ENCODE data around the gene DCLRE1A.
"Not testable (repeated sequence)": the region's sequence is repeated elsewhere in the genome, so short reads cannot be mapped to it uniquely, and the experiment has no call there.

The DCLRE1A gene

DNA sequence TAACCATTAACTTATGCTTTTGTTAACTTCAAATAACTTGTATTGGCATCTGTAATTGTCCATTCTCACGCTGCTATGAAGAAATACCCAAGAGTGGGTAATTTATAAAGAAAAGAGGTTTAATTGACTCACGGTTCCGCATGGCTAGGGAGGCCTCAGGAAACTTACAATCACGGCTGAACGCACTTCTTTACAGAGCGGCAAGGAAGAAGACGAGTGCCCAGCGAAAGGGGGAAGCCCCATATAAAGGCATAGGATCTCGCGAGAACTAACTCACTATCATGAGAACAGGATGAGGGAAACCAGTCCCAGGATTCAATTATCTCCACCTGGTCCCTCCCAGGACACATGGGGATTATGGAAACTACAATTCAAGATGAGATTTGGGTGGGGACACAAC lies 25.3 kb downstream of the DCLRE1A start:
- H3K4me1 Mint-ChIP-seq, H3K4me3 Mint-ChIP-seq, ATAC-seq, DNase-seq, H3K27me3 Mint-ChIP-seq, H3K9me3 Mint-ChIP-seq: not testable (repeated sequence)
- peak overlapping the region in 1 of 2 donors; percentile 4 for H3K27ac Mint-ChIP-seq

DNA sequence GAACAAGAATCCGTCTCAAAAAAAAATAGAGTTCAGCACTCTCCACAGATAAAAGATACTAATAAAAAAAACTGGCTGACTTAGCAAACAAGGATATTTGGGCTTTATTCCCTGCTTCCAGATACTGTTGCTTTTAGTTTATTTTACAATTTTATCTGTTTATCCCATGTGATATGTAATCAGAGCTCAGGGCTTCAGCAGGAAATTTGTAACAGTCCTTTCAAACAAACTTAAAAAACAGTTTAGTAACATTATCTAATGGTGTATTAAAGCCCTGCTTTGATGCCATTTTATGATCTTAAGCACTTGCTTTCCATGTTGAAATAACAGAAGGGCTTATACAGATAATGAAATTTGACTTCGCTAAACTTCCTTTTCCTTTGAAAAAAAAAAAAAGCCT lies 28.1 kb downstream of the DCLRE1A start:
- Mint-ChIP-seq H3K27me3 (no peaks in the 10 kb centered on the region), H3K9me3 (no peaks in the 10 kb centered on the region), H3K27ac (no peak overlapping the region), H3K4me3 (no peak overlapping the region), H3K4me1 (no peaks in the 10 kb centered on the region)
- DNase-seq (no peak), ATAC-seq (no peak)

DNA sequence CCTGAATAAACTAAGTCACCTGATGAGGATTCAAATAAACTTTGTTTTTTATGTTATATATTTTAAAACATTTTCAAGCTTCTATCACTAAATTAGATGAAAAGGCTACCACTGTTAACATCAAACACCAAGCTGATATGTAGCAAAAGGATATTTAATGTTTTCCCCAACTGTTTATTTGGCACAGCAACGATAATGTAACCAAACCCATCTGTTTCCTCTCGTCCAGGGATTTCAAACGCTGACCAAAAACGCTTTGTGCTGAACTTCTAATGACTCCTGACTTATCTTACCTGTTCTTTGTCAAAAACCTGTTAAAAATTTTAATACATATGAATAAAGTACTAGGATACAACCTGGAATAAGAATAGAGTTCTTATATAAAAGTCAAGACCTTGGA lies 30.5 kb downstream of the DCLRE1A start:
- H3K27ac Mint-ChIP-seq = no peak overlapping the region

DNA sequence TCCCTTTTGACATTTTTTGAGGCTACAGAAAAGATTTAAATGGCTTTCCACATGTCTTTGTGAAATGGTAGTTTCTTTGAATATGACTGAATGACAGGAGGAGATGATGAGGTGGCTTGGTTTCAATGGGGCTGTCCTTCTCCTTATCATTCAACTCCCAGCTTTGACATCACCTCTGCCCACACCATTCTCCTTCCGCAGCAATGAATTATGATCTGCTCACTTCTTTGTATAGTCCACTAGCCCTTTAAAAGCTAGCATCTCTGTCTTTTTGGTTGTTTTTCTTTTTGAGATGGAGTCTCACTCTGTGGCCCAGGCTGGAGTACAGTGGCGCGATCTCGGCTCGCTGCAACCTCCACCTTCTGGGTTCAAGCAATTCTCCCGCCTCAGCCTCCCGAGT lies 31.7 kb downstream of the DCLRE1A start:
- no peaks in the 10 kb centered on the region for H3K4me1 Mint-ChIP-seq
- no peak overlapping the region for H3K4me3 Mint-ChIP-seq
- no peaks in the 10 kb centered on the region for H3K9me3 Mint-ChIP-seq
- H3K27me3 Mint-ChIP-seq = no peaks in the 10 kb centered on the region
- ATAC-seq (no peak), DNase-seq (no peak)
- no peak overlapping the region for H3K27ac Mint-ChIP-seq

More for the DNA sequence above, 30.5 kb downstream of the DCLRE1A start:
- no peak for ATAC-seq
- no peaks in the 10 kb centered on the region for H3K27me3 Mint-ChIP-seq
- no peaks in the 10 kb centered on the region for H3K4me1 Mint-ChIP-seq
- no peak overlapping the region for H3K4me3 Mint-ChIP-seq
- DNase-seq = no peak
- no peaks in the 10 kb centered on the region for H3K9me3 Mint-ChIP-seq

DNA sequence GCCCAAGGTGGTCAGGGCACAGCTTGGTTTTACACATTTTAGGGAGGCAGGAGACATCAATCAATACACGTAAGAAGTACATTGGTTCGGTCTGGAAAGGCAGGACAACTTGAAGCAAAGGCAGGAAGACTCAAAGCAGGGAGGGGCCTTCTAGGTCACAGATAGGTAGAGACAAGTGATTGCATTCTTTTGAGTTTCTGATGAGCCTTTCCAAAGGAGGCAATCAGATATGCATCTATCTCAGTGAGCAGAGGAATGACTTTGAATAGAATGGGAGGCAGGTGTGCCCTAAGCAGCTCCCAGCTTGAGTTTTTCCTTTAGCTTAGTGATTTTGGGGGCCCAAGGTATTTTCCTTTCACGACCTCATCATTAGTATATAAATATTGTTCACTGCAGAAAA lies 32.6 kb downstream of the DCLRE1A start:
- H3K9me3 Mint-ChIP-seq, H3K4me3 Mint-ChIP-seq, H3K4me1 Mint-ChIP-seq, H3K27ac Mint-ChIP-seq, H3K27me3 Mint-ChIP-seq, ATAC-seq, DNase-seq: not testable (repeated sequence)

DNA sequence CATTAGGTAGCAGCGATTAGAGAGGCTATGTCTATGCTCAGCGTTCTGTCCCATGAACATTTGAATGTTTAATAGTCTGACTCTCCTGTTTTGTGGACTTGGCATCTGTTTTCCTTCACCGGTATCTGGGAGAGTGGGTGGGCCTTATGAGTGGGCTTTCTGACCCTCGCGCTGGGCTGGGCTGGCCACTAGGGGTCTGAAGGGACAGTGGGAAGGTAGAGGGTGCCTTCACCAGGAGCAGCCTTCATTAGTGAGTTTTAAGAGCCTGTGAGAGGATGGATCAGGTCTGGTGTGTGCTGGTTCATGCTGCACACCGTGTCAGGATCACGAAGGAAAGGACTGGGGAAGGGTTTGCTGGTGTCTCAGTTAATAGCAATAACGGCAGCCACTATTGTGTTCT lies 33.4 kb downstream of the DCLRE1A start:
- H3K27me3 Mint-ChIP-seq = no peaks in the 10 kb centered on the region
- H3K9me3 Mint-ChIP-seq = no peaks in the 10 kb centered on the region
- DNase-seq (no peak), ATAC-seq (peak; percentile 33)
- H3K27ac Mint-ChIP-seq = no peak overlapping the region
- no peak overlapping the region for H3K4me3 Mint-ChIP-seq
- no peaks in the 10 kb centered on the region for H3K4me1 Mint-ChIP-seq

DNA sequence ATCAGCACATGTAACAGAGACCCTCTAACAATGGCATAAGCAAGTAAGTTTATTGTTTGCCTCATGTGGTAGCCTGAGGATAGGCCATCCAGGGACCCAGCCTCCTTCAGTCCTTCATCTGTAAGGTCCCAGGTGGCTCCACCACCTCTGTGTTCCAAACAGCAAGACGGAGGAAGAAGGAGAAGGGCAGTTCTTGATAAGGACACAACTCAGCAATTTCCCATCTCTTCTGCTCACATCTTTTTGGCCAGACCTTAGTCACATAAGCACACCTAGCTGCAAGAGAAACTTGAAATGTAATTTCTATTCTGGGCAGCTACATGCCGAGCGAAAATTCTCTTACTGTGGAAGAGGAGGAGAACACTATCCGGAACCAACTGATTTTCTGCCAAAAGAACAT lies 33.9 kb downstream of the DCLRE1A start:
- H3K27me3 Mint-ChIP-seq = no peaks in the 10 kb centered on the region
- DNase-seq (no peak), ATAC-seq (no peak)
- no peak overlapping the region for H3K4me3 Mint-ChIP-seq
- no peaks in the 10 kb centered on the region for H3K9me3 Mint-ChIP-seq
- H3K27ac Mint-ChIP-seq = no peak overlapping the region
- H3K4me1 Mint-ChIP-seq = no peaks in the 10 kb centered on the region

DNA sequence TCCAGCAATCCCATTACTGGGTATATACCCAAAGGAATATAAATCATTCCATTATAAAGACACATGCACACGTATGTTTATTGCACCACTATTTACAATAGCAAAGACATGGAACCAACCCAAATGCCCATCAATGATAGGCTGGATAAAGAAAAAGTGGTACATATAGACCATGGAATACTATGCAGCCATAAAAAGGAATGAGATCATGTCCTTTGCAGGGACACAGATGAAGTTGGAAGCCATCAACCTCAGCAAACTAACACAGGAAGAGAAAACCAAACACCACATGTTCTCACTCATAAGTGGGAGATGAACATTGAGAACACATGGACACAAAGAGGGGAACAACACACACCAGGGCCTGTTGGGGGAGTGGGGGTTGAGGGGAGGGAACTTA lies 39.2 kb downstream of the DCLRE1A start:
- not testable (repeated sequence) for H3K27ac Mint-ChIP-seq, H3K4me3 Mint-ChIP-seq, H3K4me1 Mint-ChIP-seq, ATAC-seq, DNase-seq, H3K9me3 Mint-ChIP-seq
- H3K27me3 Mint-ChIP-seq = peaks cover 28% of the 10 kb centered on the region

DNA sequence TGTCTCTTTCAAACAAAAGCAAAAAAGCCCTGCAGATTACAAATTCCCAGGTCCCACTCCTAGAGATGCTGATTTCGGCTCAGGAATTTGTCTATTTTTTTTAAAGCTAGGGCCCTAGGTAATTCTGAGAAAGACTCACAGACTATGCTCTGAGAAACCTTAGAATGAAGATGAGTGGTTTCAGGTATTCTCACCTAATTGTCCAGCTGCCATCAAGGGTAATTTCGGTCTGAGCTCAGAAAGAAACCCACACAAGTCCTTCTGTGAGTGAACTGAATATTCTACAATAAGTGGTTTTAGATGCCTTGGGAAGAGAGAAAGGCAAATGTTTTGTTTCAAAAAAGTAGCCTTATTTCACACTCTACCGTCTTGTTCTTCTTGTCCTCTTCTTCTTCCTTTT lies 45.7 kb downstream of the DCLRE1A start:
- H3K27me3 Mint-ChIP-seq = peaks cover 50% of the 10 kb centered on the region
- no peak for DNase-seq
- peaks cover 6 to 10% of the 10 kb centered on the region in 2 donors for H3K9me3 Mint-ChIP-seq
- ATAC-seq = no peak
- H3K27ac Mint-ChIP-seq = no peak overlapping the region
- H3K4me3 Mint-ChIP-seq = no peak overlapping the region
- H3K4me1 Mint-ChIP-seq = no peaks in the 10 kb centered on the region

DNA sequence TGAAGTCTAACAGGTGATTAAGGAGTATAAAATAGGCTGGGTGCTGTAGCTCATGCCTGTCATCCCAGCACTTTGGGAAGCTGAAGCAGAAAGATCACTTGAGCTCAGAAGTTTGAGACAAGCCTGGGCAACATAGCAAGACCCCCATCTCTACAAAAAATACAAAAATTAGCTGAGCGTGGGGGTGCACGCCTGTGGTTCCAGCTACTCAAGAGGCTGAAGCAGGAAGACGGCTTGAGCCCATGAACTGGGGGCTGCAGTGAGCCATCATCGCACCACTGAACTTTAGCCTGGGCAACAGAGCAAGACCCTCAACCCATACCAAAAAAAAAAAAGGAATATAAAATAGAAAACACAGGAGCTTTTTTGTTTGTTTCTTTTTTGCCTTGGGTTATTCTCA lies 47.4 kb downstream of the DCLRE1A start:
- Mint-ChIP-seq H3K27me3 (peaks cover 41% of the 10 kb centered on the region), H3K27ac (no peak overlapping the region)
- no peak for ATAC-seq

DNA sequence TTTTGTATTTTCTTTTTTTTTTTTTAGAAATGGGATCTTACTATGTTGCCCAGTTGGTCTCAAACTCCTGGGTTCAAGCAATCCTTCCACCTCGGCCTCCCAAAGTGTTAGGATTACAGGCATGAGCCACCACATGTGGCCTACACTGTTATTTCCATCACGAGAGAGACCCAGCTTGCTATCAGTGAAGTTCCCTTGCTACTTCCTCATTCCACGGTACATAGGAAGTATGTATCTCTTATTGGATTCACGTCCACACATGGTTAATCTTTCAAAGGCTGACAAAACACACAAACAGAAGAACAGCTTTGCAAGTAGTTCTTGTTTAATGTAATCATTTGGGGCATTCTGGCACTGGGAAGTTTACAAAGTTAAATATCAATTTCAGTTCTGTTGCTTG lies 50.9 kb downstream of the DCLRE1A start:
- DNase-seq (no peak), ATAC-seq (no peak)
- Mint-ChIP-seq H3K4me1 (no peaks in the 10 kb centered on the region), H3K4me3 (no peak overlapping the region), H3K9me3 (no peaks in the 10 kb centered on the region), H3K27me3 (peaks cover 31% of the 10 kb centered on the region), H3K27ac (no peak overlapping the region)

More for the DNA sequence above, 47.4 kb downstream of the DCLRE1A start:
- no peak overlapping the region for H3K4me3 Mint-ChIP-seq
- no peaks in the 10 kb centered on the region for H3K4me1 Mint-ChIP-seq
- peaks cover under 1 to 2% of the 10 kb centered on the region in 2 donors for H3K9me3 Mint-ChIP-seq
- no peak for DNase-seq

DNA sequence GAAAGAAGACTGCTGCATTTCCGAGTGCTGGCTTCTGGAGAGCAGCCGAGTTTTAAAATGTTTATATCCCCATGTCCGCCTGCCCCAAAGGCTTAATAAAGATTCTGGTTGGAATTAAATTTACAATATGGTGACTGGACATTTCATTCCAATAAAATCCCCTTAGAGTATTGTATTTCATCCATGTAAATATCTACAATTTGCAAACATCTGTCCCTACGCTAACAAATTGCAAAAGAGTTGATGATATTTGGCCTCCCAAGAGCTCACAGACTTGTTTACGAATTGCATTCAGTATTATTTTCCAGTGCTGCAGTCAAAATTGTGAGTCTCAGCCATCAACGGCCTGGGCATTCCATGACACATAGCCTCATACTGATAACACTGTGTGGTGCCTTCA lies 52.3 kb downstream of the DCLRE1A start:
- Mint-ChIP-seq H3K4me1 (no peaks in the 10 kb centered on the region), H3K4me3 (no peak overlapping the region), H3K9me3 (no peaks in the 10 kb centered on the region), H3K27ac (peak overlapping the region in 1 of 2 donors; percentile 35), H3K27me3 (peaks cover 39% of the 10 kb centered on the region)
- DNase-seq = no peak
- ATAC-seq = no peak

DNA sequence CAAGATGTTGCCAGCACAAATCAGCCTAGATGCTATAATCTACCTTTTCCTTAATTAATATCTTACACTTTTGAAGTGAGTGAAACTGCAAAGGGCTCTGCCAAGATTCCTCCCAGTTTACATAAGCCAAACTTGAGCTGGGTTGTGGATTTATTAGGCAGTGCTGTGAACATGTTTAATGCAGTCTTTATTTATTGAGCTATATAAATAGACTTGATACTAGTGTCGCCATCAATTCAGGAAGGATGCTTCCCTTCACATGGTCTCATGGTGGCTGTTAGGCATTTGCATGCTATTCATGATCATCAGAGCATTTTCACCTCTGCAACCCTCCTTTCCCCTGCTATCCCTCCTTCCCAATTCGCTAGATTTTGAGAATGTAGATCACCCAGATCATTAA lies 62.2 kb downstream of the DCLRE1A start:
- H3K27me3 Mint-ChIP-seq = peaks cover 45% of the 10 kb centered on the region
- H3K9me3 Mint-ChIP-seq = no peaks in the 10 kb centered on the region
- H3K4me3 Mint-ChIP-seq = no peak overlapping the region
- ATAC-seq (no peak), DNase-seq (no peak)
- no peak overlapping the region for H3K27ac Mint-ChIP-seq
- peaks cover 6% of the 10 kb centered on the region for H3K4me1 Mint-ChIP-seq

DNA sequence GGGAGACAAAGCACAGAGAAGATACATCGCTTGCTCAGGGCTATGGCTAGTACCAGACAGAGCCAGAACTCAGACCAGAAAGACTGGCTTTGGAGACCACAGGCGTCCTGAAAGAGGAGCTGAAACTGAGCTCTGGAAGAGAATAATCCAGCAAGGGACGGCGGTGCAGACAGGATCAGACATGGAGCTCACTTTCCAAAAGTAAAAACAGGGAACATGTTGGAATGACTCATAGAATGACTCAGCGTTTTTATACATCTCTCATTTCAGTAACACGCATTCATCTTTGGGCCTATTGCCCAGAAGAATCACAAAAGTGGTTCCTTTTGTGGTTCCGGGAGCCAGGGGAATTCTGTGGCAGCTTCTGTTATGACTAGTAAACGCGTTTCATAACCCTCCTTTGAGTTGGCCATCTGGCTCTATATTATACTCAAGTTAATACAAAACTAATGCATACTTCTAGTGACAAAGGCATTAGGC lies 65.2 kb downstream of the DCLRE1A start:
- peaks cover 6% of the 10 kb centered on the region for H3K4me1 Mint-ChIP-seq
- DNase-seq = no peak
- H3K27me3 Mint-ChIP-seq = peaks cover 15% of the 10 kb centered on the region
- peak overlapping the region in 1 of 2 donors; percentile 12 for H3K27ac Mint-ChIP-seq
- ATAC-seq = no peak
- no peaks in the 10 kb centered on the region for H3K9me3 Mint-ChIP-seq
- no peak overlapping the region for H3K4me3 Mint-ChIP-seq
